Measurements from ENCODE around the gene DENND2A.

DENND2A gene

DNA sequence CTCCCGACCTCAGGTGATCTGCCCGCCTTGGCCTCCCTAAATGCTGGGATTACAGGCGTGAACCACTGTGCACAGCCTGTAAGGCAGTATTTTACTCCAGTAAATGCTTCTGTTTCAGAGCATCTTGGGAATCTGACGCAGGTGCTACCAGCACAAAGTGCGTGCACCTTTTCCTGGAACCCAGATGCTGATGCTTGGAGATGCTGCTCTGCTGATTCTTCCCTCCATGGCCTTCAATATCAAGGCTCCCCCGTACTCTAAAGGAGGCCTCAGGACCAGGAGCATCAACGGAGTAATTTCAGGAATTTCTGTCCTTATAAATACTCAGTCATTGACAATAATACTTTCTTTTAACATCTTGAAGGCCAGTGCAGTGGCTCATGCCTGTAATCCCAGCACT is 23.5 kb downstream of the DENND2A start:
- no peak for DNase-seq

DNA sequence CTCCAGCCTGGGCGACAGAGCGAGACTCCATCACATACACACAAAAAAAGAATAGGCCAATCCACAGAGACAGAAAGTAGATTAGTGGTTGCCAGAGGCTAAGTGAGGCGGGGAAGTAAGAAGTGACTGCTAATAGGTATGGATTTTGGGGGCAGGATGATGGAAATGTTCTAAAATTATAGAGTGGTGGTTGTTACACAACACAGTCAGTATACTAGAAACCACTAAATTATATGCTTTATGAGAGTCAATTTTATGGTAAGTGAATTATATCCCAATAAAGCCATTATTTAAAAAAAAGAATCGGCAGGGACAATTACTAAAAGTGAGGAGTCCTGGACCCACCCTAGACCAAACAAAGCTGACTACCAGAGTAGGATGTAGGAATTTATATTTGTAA is 24.3 kb downstream of the DENND2A start:
- no peak for DNase-seq

DNA sequence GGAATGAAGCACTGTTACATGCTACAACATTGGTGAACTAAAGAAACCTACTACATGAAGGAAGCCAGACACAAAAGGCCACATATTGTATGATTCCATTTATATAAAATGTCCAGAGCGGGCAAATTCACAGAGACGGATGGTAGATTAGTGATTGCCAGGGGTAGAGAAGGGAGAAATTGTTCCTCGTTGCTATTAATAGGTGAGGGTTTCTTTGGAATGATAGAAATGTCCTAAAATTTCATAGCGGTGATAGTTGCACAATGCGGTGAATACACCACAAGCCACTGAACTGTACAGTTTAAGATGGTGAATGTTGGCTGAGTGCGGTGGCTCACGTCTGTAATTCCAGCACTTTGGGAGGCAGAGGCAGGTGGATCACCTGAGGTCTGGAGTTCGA is 29.0 kb downstream of the DENND2A start:
- no peak for DNase-seq

DNA sequence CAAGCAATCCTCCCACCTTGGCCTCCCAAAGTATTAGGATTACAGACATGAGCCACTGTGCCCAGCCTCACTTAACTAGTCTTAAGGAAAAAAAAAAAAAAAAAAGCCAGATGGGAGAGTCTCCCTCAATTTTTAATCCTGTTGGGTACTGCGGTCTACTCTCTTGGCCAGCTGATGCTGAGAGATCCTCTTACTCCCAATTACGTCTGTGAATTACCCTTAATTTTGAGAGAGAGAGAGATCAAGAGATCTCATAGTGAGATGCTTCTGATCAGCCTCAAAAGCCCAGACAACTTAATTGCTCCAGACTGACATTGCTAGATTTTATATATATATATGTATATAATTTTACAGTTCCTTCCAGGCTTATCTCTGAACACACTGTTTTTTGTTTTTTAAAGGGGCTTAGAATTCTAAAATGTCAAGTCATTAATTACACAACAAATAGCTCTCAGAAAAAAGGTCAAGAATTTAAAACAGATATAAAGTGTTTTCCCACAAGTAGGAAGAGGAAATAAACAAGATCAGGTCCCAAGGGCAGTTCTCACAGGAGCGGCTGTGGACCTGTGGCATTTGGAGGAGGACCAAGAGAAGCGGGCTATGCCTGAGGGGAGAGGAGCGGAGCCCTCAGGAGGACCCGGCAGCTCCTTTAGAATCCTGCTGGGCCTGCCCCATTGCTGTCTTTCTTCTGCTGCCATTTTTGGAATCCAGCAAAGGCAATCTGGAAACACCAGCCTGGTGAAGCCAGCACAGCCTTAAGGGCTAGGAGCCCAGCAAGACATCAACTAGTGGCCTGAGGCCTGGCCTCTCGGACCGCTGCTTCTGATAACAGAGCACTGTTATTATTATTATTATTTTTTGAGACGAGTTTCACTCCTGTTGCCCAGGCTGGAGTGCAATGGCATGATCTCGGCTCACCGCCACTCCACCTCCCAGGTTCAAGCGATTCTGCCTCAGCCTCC is 30.1 kb downstream of the DENND2A start:
- no peak for DNase-seq

DNA sequence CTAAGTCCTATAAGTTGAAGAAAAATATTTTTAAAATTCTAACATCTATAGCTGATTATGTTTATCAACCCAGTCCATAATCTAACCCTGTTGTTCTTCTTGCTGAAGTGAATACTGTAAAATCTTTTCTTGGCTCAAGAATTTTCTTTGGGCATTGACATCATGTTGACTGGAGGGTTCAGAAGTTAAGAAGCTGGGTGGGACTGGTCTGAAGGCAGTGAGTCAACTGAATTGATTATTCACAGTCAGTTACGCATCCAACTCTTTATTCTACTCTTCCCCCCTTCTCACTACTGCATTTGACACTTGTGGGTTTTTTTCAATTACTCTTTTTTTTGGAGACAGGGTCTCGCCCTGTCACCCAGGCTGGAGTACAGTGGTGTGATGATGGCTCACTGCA is 31.0 kb downstream of the DENND2A start:
- DNase-seq: no peak

DNA sequence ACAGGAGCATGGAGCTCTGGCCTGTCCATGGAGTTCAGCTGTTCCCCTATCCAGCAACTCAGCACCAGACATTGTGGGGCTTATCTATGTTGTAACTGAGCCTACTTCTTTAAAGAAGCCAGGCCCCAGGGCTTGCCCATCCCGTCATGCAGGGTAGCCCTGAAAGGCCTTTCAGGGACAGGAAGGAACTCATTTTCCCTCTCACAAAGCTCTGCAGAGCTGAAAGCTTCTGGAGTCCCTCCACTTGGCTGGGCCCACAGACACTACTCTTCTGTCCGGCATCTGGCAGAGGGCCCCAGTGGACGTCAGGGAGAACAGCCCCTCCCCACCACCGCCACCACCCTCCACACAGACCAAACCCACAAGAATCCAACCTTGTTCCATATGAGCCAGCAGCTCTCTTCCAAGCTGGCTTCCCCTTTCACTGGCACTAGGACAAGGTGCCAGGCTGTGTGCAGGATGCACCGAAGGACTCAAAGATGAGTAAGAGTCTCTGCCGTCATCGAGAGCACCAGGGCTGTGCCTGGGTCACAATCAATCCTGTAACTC is 33.1 kb downstream of the DENND2A start:
- DNase-seq: no peak

DNA sequence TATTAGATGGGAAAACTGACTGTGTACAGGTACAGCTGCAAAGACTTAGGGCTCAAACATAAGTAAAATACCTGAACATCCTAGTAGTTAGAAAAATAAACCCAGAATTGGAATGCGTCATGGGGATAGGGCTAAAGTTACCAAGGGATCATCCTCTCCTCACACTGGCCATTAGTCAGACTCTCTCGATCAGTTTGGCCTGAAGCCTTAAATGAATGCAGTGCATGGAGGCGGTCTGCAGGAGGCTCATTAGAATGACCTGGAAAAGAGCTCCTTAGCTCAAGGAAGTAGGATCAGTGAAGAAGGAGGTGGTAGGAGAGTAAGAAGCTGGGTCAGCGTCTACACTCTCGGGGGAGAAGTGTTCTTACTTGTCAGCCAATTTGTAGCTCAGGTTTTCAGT is 35.3 kb downstream of the DENND2A start:
- no peak for DNase-seq

DNA sequence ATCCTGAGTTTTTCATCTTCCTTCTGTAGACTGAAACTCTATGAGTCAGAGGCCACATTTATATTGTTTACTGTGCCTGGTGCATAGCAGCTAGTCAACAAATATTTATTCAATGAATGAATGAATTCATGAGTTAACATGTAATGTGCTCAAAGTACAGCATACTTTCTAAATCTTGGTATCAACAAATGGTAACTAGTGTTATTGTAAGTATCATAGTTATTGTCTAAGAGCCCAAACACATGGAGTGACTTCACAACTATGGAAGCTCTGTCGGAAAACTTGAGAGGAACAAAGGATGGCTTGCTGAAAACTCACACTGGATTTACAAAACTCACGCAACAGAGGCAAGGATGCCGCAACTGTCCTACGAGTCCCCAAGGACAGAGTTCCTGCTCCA is 35.9 kb downstream of the DENND2A start:
- no peak for DNase-seq

DNA sequence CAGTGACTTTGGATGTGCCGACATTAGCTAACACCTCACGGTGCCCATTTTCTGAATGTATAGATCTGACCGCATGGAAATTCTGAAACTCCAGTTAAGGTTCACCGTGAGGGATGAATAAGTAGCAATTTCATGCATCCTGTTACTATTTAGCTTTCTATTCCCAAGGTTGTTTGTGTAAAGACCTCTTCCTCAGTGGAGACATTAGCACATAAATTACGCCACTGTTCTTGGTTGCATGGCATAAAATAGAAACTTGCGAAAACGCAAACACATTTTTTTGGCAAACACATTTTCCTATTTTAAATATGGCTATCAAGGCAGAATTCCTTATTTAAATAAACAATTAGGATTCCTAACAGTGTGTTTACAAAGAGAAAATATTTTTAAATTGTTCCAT is 36.5 kb downstream of the DENND2A start:
- no peak for DNase-seq

DNA sequence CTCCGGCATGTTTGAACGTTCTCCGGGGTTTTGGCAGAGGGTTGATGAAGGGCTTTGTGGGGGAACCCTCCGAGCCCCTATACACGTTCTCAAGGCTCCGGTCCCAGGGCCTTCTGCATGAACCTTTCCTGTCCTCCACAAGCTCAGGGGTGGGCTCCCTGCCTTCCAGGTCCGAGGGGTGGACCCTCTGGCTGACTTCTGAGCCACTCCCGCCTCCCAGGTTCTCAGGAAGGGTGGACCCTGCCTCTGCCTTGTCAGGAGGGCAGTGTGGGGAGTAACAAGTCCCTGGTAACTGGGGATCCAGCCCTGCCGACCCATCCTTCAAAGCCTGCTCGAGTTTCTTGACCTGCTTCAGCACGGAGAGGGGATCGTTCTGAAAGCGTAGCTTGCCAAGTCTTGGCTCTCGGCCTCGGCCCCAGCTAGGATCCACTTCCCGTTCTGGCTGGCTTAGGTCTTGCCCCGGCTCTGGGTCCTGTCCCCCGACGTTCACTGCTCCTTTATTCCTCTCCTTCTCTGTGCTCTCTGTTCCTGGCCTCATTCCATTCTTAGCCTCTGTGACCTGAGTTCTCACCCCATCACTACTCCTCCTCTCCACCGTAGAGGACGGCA is 38.9 kb downstream of the DENND2A start:
- no peak for DNase-seq

DNA sequence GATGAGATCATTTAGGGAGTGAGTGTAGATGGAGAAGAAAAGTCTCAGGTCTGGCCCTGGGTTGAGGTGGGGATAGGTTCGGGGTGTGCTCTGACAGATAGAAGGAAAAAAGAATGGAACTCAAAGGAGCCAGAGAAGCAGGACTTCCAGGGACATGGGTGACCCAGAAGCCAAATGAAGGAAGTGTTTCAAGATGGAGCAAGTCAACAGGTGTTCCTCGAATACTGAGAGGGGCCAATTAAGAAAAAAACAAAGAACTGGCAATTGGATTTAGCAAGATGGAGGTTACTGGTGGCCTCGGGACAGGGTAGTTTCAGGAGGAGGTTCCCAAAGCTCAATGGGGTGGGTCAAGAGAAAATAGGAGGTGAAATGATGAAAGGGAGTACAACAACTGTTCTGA is 40.3 kb downstream of the DENND2A start:
- no peak for DNase-seq

DNA sequence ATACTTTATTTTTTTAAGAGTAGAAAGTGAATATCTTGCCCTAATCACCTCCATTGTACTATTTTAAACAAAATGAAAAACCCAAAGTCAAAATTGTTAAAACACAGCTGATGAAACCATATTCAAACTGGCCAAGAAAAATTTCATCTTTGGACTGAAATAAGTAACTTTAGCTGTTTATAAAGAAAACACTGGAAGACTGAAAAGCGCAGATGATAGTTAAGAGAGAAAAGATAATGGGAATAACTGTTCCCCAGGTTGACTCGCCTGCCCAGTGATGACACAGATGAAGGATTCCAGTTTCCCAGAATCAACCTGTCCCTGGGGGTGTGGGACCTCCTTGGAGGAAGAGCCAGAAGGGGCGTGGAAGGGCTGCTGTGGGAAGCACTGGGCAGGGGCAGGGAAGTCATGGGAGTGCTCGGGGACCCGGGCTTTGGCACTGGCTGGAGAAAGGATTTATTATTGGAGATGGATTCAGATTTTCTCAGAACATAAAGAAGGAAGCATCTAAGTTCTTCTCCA is 43.1 kb downstream of the DENND2A start:
- no peak for DNase-seq

DNA sequence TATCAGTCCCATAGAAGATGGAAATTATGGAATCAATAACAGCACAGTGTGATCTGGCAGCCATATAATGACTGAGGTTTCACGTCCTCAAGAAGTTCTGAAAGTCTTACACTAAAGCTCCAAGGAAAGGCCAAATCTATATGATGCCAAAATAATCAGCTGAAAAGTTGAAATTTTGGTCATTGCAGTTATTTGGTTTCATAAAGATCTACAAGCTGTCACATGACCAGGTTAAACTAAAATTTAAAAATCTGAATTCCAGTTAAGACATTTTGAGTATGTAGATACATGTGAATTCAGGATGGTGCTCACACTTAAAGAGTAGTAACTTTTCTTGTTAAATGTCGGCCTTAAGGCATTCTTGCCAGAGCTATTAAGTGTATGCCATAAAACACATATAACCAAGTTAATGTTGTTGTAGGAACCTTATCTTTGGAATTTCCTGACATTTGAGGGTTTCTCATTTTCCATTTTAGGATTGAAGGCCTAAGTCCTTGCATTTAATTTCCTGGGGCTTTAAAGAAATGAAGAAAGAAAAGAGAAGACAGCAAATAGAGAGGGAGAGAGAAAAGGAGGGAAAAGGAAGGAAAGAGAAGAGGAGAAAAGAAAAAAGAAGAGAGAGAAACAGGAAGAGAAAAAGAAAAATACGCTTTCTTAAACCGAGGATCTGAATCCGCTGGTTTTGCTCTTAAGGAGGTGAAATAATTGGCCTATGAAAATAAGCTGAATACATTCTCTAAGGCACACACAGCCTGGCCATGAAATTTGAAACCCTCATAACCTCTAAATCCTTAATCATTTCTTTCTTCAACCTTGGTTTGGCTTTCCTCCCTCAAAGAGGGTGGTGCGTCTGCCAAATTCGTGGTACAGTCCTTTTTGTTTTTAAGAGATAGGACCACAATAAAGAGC is 43.8 kb downstream of the DENND2A start:
- no peak for DNase-seq

DNA sequence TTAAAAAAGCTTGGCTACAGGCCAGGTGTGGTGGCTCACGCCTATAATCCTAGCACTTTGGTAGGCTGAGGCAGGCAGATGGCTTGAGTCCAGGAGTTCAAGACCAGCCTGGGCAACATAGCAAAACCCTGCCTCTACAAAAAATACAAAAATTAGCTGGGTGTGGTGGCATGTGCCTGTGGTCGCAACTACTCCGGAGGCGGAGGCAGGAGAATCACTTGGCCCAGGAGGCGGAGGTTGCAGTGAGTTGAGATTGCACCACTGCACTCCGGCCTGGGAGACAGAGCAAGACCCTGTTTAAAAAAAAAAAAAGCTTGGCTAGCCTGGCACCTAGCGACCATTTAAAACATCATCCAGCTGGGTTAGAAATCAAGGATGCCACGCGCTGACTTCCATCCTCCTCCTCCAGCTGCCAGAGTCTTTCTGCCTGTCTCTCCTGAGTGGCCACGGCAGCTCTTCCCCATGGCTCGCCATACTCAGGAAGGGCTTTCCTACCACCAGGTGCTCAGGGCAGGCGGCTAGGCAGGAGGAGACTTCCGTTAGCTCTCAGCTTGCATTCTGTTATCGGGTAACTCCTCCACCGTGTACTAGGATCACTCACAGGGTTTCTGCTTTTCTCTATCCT is 45.0 kb downstream of the DENND2A start:
- no peak for DNase-seq

DNA sequence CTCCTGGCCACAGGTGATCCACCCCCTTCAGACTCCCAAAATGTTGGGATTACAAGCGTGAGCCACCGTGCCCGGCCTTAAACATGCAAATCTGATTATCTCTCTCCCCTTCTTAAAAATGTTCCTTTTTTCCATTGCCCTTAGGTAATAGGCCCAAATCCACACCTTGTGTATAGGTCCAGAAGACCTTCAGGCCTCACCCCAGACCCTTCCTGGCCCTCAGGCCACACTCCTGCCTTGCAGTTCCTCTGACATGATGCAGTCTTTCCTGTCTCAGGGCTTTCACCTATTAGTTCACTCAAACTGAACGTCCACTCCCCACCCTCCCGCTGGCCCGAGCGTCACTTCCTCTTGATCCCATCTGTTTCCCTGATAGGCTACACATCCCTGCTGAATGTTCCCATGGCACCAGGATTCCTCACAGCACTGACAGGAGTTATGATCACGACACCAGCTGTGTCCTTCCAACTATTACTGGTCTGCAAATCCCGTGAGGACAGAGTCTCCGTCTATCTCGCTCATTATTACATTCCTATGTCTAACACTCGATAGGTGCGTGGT is 46.4 kb downstream of the DENND2A start:
- no peak for DNase-seq

DNA sequence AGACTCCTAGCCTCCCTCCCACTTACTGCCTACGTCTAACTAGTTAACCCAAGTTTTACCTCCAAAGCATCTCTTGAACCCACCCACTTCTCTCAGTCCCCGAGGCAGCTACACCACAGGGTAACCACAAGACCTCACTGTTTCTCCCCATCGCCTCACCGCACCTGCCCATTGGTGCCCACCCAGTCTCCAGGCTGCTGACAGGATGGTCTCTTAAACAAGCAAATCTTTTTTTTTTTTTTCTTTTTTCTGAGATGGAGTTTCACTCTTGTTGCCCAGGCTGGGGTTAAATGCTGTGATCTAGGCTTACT is 47.0 kb downstream of the DENND2A start:
- no peak for DNase-seq

DNA sequence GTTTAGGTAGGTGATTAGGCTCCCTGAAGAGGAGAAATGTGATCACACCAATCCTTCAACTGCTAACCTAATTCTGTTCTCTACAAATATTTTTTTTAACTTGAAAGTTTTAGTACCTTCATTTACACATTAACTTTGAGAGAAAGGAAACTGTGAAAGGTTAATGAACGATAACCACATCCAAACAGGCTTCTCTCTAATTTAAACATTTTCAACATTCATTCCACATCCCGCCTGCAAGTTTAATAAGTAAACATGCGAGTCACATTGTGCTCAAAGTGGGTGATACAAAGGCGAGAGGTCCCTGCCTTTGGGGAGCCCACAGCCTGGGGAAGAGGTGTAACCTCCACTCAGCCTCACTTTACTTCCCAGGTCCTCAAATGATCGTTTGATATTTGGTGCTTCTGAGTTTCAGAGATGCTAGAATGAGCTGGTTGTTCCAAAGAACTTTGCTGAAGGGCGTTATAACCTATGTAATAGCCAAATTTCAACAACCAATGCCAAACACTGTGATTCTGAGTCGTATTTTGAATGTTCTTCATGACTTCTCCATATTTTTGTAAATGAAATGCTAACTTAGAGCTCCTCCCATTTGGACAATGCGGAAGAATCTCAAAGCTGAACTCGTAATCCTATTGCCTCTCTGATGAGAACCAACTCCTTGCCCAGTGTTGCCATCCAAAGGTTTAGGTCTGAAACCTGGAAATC is 47.5 kb downstream of the DENND2A start:
- DNase-seq: no peak

DNA sequence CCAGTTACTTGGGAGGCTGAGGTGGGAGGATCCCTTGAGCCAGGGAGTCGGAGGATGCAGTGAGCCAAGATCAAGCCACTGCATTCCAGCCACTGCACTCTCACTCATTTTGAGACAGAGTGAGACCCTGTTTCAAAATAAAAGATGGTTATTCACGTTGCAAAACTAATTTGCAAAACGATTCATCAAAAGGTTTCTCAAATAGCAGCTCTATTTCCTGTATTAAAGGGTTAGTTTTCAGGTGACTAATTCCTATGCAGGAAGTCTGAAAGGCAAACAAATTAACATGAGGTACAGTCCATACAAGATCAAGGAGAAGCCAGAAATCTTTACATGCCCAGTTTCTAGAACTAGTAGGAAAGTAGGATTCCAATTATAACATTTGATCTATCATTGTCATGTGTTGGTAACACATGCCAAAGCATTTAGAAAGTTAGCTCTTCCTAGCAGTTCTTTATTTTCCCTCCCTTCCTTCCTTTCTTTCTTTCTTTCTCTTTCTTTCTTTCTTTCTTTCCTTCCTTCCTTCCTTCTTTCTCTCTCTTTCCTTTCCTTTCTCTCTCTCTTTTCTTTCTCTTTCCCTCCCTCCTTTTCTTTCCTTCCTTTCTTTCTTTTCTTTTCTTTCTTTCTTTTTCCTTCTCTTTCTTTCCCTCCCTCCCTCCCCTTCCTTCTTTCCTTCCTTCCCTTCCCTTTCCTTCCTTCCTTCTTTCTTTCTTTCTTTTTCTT is 49.3 kb downstream of the DENND2A start:
- DNase-seq: no peak

DNA sequence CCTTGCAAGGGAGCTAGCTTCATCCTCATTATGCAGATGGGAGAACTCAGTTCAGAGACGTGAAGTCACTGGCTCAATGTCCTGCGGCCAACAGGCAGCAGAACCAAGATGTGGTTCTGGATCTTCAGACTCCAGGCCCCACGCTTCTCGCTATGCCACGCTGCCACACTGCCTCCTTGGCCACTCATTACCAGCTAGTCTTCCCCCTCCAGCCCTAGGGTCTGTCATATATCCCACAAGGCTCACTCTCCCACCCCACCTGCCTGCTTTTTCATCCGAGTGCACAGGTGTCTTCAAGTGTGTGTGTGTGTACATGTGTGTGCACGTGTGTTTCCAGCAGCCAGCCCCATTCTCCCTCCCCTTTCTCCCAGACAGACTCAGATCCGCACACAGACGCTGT is 53.4 kb downstream of the DENND2A start:
- no peak for DNase-seq

DNA sequence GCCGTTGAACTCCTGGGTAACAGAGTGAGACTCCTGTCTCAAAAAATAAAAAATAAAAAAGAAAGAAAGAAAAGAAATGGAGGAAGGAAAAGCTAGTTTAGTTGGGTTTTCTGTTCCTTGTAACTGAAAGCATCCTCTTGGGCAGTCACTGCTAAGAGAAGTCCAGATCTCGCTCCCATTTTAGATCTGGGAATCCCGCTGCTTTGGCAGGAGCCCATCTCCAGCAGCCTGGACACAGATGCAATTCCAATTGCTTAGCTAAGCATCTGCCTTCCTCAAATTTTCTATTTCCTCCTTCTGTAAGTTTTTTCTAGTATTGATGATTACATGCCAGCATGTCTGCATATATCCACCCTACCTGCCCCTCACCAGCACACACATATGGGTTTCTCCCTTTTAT is 54.1 kb downstream of the DENND2A start:
- no peak for DNase-seq

DNA sequence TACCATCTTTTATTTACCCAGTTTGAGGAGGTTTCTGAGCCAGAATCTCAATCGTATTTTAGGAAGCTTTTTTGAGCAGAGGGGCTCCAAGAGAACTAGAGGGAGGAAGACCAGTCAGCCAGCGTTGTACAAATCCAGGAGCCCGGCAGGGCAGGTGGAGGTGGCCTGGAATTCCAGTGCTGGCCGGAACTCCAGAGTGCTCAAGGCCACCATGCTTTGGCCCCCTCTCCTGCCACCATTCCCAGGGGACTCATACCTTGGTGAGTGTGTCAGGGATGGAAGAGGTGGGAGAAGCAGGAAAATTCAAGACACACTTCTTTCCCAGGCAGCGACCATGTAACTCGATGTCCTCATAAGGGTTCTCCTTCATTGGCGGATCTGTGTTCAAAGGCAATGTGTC is 55.3 kb downstream of the DENND2A start:
- no peak for DNase-seq

Measured in inflammatory macrophage (primary cell).